Mesenchymal stem cell (in vitro differentiated cells and primary cell): ENCODE measurements around the gene FGA.

Source experiments
- DNase-seq: peaks from one replicate; pipeline ENCODE4 v3.0.0-alpha.2; 2013
- H2AFZ ChIP-seq: one replicate; pipeline ENCODE4 v1.6.1; 2013; ENCODE audit warnings: low read depth, mild to moderate bottlenecking, control low read depth, inconsistent platforms, low read length, moderate library complexity
- H2AK5ac ChIP-seq: 2 replicates; pipeline ENCODE4 v1.6.1; 2013; ENCODE audit warnings: low read length, moderate library complexity, mild to moderate bottlenecking, inconsistent platforms; ENCODE audit not compliant: severe bottlenecking
- H2BK120ac ChIP-seq: one replicate; pipeline ENCODE4 v1.6.1; 2013; ENCODE audit warnings: low read depth, mild to moderate bottlenecking, inconsistent platforms, low read length, moderate library complexity
- H2BK12ac ChIP-seq, 2 experiments: one replicate each; pipeline ENCODE4 v1.6.1; 2013; ENCODE audit warnings: inconsistent platforms in 2 of 2, low read length in 2 of 2, mild to moderate bottlenecking in 2 of 2, moderate library complexity in 2 of 2, control low read depth in 1 of 2
- H2BK15ac ChIP-seq: one replicate; pipeline ENCODE4 v1.6.1; 2013; ENCODE audit warnings: mild to moderate bottlenecking, low read depth, inconsistent platforms; ENCODE audit not compliant: poor library complexity, severe bottlenecking
- H2BK5ac ChIP-seq: 2 replicates; pipeline ENCODE4 v1.6.1; 2013; ENCODE audit warnings: low read depth, mild to moderate bottlenecking, low read length, control low read depth, inconsistent platforms; ENCODE audit not compliant: poor library complexity, severe bottlenecking
- H3K14ac ChIP-seq, 2 experiments: one replicate each; pipeline ENCODE4 v1.6.1; 2013; ENCODE audit warnings: inconsistent platforms in 2 of 2, low read length in 2 of 2, control low read depth in 1 of 2, mild to moderate bottlenecking in 1 of 2, moderate library complexity in 1 of 2
- H3K18ac ChIP-seq, 2 experiments: one replicate each; pipeline ENCODE4 v1.6.1; 2013; ENCODE audit warnings: inconsistent platforms in 2 of 2, low read length in 2 of 2, control low read depth in 1 of 2, low read depth in 1 of 2, mild to moderate bottlenecking in 1 of 2
- H3K23ac ChIP-seq, 2 experiments: one replicate each; pipeline ENCODE4 v1.6.1; 2013; ENCODE audit warnings: inconsistent platforms in 2 of 2, low read length in 2 of 2, mild to moderate bottlenecking in 2 of 2, moderate library complexity in 2 of 2, control low read depth in 1 of 2
- H3K27ac ChIP-seq: 2 replicates; pipeline ENCODE4 v1.5.1; 2013; ENCODE audit warnings: mild to moderate bottlenecking, moderate library complexity, low read length, control low read depth, inconsistent platforms; ENCODE audit not compliant: poor library complexity, severe bottlenecking
- H3K27me3 ChIP-seq, 2 experiments: 2 replicates each; pipeline versions ENCODE4 v1.6.1 to v1.7.0; 2013; ENCODE audit warnings: low read length in 2 of 2, mild to moderate bottlenecking in 2 of 2, moderate library complexity in 2 of 2, control low read depth in 1 of 2, inconsistent platforms in 1 of 2; ENCODE audit not compliant: control insufficient read depth in 1 of 2, insufficient read depth in 1 of 2
- H3K36me3 ChIP-seq, 2 experiments: 2 replicates each; pipeline versions ENCODE4 v1.6.1 to v1.7.0; 2013; ENCODE audit warnings: low read length in 2 of 2, control low read depth in 1 of 2, inconsistent platforms in 1 of 2, low read depth in 1 of 2, mild to moderate bottlenecking in 1 of 2; ENCODE audit not compliant: insufficient read depth in 2 of 2, control insufficient read depth in 1 of 2
- H3K4ac ChIP-seq, 2 experiments: one replicate each; pipeline ENCODE4 v1.6.1; 2013; ENCODE audit warnings: inconsistent platforms in 2 of 2, low read length in 2 of 2, mild to moderate bottlenecking in 2 of 2, moderate library complexity in 2 of 2, control low read depth in 1 of 2, low read depth in 1 of 2
- H3K4me1 ChIP-seq: 2 replicates; pipeline ENCODE4 v1.6.1; 2013; ENCODE audit warnings: low read depth, low read length, control low read depth; ENCODE audit not compliant: control insufficient read depth, insufficient read depth
- H3K4me2 ChIP-seq: 2 replicates; pipeline ENCODE4 v1.6.1; 2013; ENCODE audit warnings: low read length, mild to moderate bottlenecking, inconsistent platforms; ENCODE audit not compliant: poor library complexity, severe bottlenecking
- H3K4me3 ChIP-seq, 2 experiments: 2 replicates each; pipeline versions ENCODE4 v1.5.1 to v1.7.0; 2013; ENCODE audit warnings: low read length in 2 of 2, mild to moderate bottlenecking in 2 of 2, control low read depth in 1 of 2, low read depth in 1 of 2; ENCODE audit not compliant: insufficient read depth in 1 of 2
- H3K79me1 ChIP-seq: replicated peaks from 2 replicates; pipeline ENCODE4 v1.6.1; 2013; ENCODE audit warnings: mild to moderate bottlenecking, control low read depth, low read length, inconsistent platforms; ENCODE audit not compliant: poor library complexity, severe bottlenecking
- H3K9ac ChIP-seq: 2 replicates; pipeline ENCODE4 v1.7.0; 2013; ENCODE audit warnings: mild to moderate bottlenecking, low read length, moderate library complexity
- H3K9me3 ChIP-seq: 2 replicates; pipeline ENCODE4 v1.7.0; 2013; ENCODE audit warnings: mild to moderate bottlenecking, low read length; ENCODE audit not compliant: control insufficient read depth
- H4K8ac ChIP-seq: one replicate; pipeline ENCODE4 v1.6.1; 2013; ENCODE audit warnings: inconsistent platforms, mild to moderate bottlenecking, low read length, moderate library complexity
- H4K91ac ChIP-seq: one replicate; pipeline ENCODE4 v1.6.1; 2013; ENCODE audit warnings: mild to moderate bottlenecking, low read length, inconsistent platforms
- WGBS: methylation state at CpG from one replicate; pipeline ENCODE4 v1.1.7; 2013; ENCODE audit warnings: mixed read lengths; 5-methylcytosine and 5-hydroxymethylcytosine counted together

Gene FGA

DNA sequence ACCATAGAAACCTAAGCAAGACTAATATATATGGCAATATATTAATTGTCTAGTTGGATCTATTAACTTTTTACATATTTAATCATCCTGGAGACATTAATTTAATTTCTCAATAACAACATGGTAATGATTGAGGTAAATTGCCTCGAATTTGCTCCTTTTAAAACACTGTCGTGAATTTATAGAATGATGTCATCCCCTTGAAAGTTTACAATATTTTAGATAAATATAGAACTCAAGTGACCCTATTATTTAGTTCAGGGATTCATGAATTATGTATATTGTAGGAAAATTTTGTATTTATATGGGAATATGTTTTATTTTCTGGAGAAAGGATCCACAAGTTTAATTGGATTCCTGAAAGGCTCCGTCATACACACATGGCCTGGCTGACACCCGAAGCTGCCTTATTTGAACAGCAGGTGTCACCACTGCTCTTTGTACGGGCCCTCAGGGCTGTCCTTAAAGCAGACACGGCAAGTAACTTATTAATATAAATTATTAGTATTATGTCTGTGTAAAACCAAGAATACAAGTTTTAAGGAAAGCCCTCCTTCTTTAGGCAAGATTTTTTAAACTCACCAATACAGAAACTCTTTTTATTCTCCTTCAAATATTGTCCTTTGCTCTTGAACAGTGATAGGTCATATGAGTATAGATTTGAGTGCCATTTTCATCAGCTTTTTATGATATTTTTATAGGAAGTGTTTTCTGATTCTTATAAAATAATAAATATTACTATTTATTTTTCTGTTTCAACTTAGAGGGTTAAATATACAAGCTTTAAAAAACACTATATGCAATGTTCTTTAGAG, 38.5 kb downstream of the FGA start:
- Histone ChIP-seq H3K4ac (no peak overlapping the region), H3K36me3 (peaks cover 0 to 14% of the 10 kb centered on the region in 2 experiments), H3K23ac (no peak overlapping the region), H3K27ac (no peak overlapping the region), H4K8ac (no peak overlapping the region), H3K4me3 (no peak overlapping the region), H3K4me1 (no peaks in the 10 kb centered on the region), H2BK5ac (no peak overlapping the region), H3K27me3 (no peaks in the 10 kb centered on the region), H2BK120ac (no peak overlapping the region), H3K14ac (no peak overlapping the region), H3K9ac (peak overlapping the region; percentile 39), H2BK12ac (no peak overlapping the region), H3K79me1 (no peaks in the 10 kb centered on the region), H2BK15ac (no peak overlapping the region), H2AFZ (no peak overlapping the region), H2AK5ac (no peak overlapping the region), H3K18ac (no peak overlapping the region), H4K91ac (no peak overlapping the region), H3K9me3 (no peaks in the 10 kb centered on the region), H3K4me2 (no peak overlapping the region)
- peak; percentile 81 for DNase-seq
- 11% methylated on average over 2 of the region's 6 CpGs for WGBS

GRCh38 chr4:154549894-154550790, 40.4 kb downstream of the FGA start, which contains the start of gene PLRG1:
PLRG1 (minus strand) TSS chr4:154550400; CDS start chr4:154550308, 92 bp downstream.
- H2BK15ac ChIP-seq = no peak within 1 kb of the TSS
- no peak within 1 kb of the TSS for H2AFZ ChIP-seq
- peak within 1 kb of the TSS; percentile 91 for H4K8ac ChIP-seq
- H3K4ac ChIP-seq = peak within 1 kb of the TSS in 1 of 2 experiments; percentile 26
- peak within 1 kb of the TSS; percentile 19 to 49 for H3K18ac ChIP-seq
- H3K4me1 ChIP-seq = no peaks in the 10 kb centered on the region
- H3K14ac ChIP-seq = peak within 1 kb of the TSS in 1 of 2 experiments; percentile 78
- H3K9ac ChIP-seq = peak within 1 kb of the TSS; percentile 96
- peaks cover 0 to 33% of the 10 kb centered on the region in 2 experiments for H3K36me3 ChIP-seq
- H3K79me1 ChIP-seq = peaks cover 3% of the 10 kb centered on the region
- no peaks in the 10 kb centered on the region for H3K9me3 ChIP-seq
- WGBS = 4% methylated on average over 51 of the region's 51 CpGs
- no peak within 1 kb of the TSS for H2BK5ac ChIP-seq
- H2BK120ac ChIP-seq = peak within 1 kb of the TSS; percentile 27
- DNase-seq = peak; percentile 95
- no peak within 1 kb of the TSS for H2AK5ac ChIP-seq
- H2BK12ac ChIP-seq = no peak within 1 kb of the TSS
- H3K27ac ChIP-seq = peak within 1 kb of the TSS; percentile 70
- peak within 1 kb of the TSS; percentile 93 for H3K4me2 ChIP-seq
- H3K23ac ChIP-seq = no peak within 1 kb of the TSS
- H4K91ac ChIP-seq = no peak within 1 kb of the TSS
- H3K4me3 ChIP-seq = peak within 1 kb of the TSS; percentile 80 to 97
- no peaks in the 10 kb centered on the region for H3K27me3 ChIP-seq

DNA sequence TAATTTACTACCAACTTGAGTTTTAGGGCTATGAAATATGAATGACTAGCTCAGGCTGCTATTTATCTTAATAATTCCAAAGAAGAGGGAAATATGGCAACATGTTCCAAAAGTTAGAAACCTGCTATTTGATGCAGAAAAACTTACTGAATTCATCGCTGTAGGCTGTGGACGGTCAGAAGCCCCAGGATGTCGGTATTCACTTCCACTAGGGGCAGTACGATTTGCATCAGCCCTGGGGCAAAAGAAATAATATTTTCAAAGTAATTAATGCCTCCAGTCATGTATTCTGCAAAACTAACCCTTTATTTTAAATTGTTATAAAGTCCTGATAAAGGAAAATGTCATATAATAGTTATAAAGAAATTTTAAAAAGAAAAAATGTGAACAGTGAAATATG, 44.9 kb downstream of the FGA start:
- Histone ChIP-seq H2AK5ac (no peak overlapping the region), H2BK15ac (no peak overlapping the region), H3K4me1 (no peaks in the 10 kb centered on the region), H3K4me3 (no peak overlapping the region), H3K18ac (no peak overlapping the region), H2AFZ (no peak overlapping the region), H4K8ac (no peak overlapping the region), H3K23ac (no peak overlapping the region), H3K9ac (no peak overlapping the region), H3K79me1 (peaks cover 9% of the 10 kb centered on the region), H3K4ac (no peak overlapping the region), H3K9me3 (peaks cover 4% of the 10 kb centered on the region), H2BK120ac (no peak overlapping the region), H2BK5ac (no peak overlapping the region), H3K27ac (no peak overlapping the region), H3K36me3 (peaks cover 4 to 77% of the 10 kb centered on the region in 2 experiments), H2BK12ac (no peak overlapping the region), H3K27me3 (no peaks in the 10 kb centered on the region), H4K91ac (no peak overlapping the region), H3K4me2 (no peak overlapping the region), H3K14ac (no peak overlapping the region)
- DNase-seq = no peak
- WGBS = 100% methylated on average over 3 of the region's 4 CpGs
